GM10248 (cell line): Measurements from ENCODE around the gene GATA5.

Experiments
- CTCF ChIA-PET: fragments of 300-600 bp; sonication (Branson Sonifier 250); formaldehyde crosslinking; extraction: SDS; loops from one replicate; lab custom pipeline; 2021; ENCODE audit warnings: antibody characterized with exemption; lab: Yijun Ruan, JAX
- POLR2A ChIA-PET: fragments of 350-650 bp; sonication (Branson Sonifier 250); formaldehyde crosslinking; extraction: SDS; loops from one replicate; lab custom pipeline; 2020; ENCODE audit warnings: antibody characterized with exemption; lab: Yijun Ruan, JAX
- DNase-seq: peaks from one replicate; pipeline ENCODE4 v3.0.0; 2012; ENCODE audit errors: extremely low spot score
- CTCF ChIP-seq: IDR thresholded peaks from 2 replicates; pipeline ENCODE4 v1.5.1; 2012; ENCODE audit warnings: mild to moderate bottlenecking, low read depth; ENCODE audit errors: extremely low read depth, missing control alignments, control extremely low read depth

GATA5 gene

GRCh38 chr20:62475772-62476055 lies at the start of gene GATA5:
TSS of gene GATA5 (minus strand) at chr20:62475995. CDS start at chr20:62475521, 474 bp downstream.
- POLR2A ChIA-PET, result no interaction called here
- no peak for TF ChIP-seq CTCF
- DNase-seq, result no peak
- CTCF ChIA-PET, result no interaction called here

- no peak for TF ChIP-seq CTCF
- ChIA-PET CTCF (no interaction called here), POLR2A (no interaction called here)
- DNase-seq, result no peak
These were observed 49.2 kb upstream of the GATA5 start for GRCh38 chr20:62525014-62525413.

GRCh38 chr20:62524505-62524911 lies 48.7 kb upstream of the GATA5 start:
- ChIA-PET CTCF (no interaction called here), POLR2A (no interaction called here)
- TF ChIP-seq CTCF, result no peak
- no peak for DNase-seq

GRCh38 chr20:62523473-62524203 lies 47.8 kb upstream of the GATA5 start:
- DNase-seq, result peak; percentile 76
- ChIA-PET POLR2A (no interaction called here), CTCF (interaction anchor here (0.8 kb wide), 1 partner anchor 24 kb away, joined by 5 read pairs; no protein-coding TSS in a partner anchor)
- no peak for TF ChIP-seq CTCF

GRCh38 chr20:62522748-62523396 lies 47.1 kb upstream of the GATA5 start:
- no peak for TF ChIP-seq CTCF
- ChIA-PET POLR2A (no interaction called here), CTCF (interaction anchor here (0.8 to 1.6 kb wide), 4 partner anchors 10 to 222 kb away, joined by 3 to 5 read pairs (median 3); no protein-coding TSS in a partner anchor)
- DNase-seq, result no peak

- ChIA-PET CTCF (interaction anchor here (0.8 kb wide), 1 partner anchor 11 kb away, joined by 3 read pairs; no protein-coding TSS in a partner anchor), POLR2A (no interaction called here)
- no peak for TF ChIP-seq CTCF
- DNase-seq, result no peak
These were observed 44.0 kb upstream of the GATA5 start for GRCh38 chr20:62519826-62520225.
